GM12891 (cell line): ENCODE results near the gene CCDC102A.

Source experiments
- POLR2A ChIP-seq: IDR thresholded peaks from 2 replicates; pipeline ENCODE4 v1.6.1; 2011; ENCODE audit warnings: low read depth, low read length, control low read depth
- POLR2AphosphoS5 ChIP-seq: IDR thresholded peaks from 2 replicates; pipeline ENCODE4 v1.6.1; 2011; ENCODE audit warnings: low read depth, low read length, control low read depth

DNA sequence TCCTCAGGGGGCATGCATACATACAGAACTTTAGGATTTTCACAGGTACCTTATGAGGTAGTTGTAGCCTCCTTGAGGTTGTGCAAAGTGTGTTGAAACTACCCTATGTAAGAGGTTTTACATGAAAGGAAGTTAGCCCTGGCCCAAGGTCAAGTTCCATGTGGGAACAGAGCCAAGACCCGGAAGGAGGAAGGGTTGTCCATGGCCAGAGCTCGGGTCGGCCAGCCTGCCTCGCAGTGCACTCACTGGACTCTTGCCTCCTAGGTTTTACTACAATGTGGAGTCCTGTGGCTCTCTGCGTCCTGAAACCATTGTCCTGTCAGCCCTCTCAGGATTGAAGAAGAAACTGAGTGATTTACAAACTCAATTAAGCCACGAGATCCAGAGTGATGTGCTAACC, 65.7 kb downstream of the CCDC102A start:
- TF ChIP-seq POLR2AphosphoS5 (no peak), POLR2A (no peak)
